ENCODE data around the gene TNFRSF1A. TPM values are rescaled to one million over a fixed set of nuclear protein-coding genes. Genes with fewer than 3 reads are reported as not detected.

TNFRSF1A gene
- total RNA-seq, 1 donor from 2014 or later = 76.0 TPM

- ATAC-seq (peak; percentile 1), DNase-seq (ENCODE audit: low spot score) (no peak)
Measured at GRCh38 chr12:6324936-6325750, 16.7 kb downstream of the TNFRSF1A start.

- DNase-seq (ENCODE audit: low spot score) = no peak
- ATAC-seq = no peak
Measured at GRCh38 chr12:6323995-6324711, 17.7 kb downstream of the TNFRSF1A start.

- peak; percentile 63 for ATAC-seq
- DNase-seq (ENCODE audit: low spot score) = no peak
Measured at GRCh38 chr12:6323340-6323994, 18.4 kb downstream of the TNFRSF1A start.

GRCh38 chr12:6322969-6323339 is 18.9 kb downstream of the TNFRSF1A start:
- ATAC-seq = no peak
- DNase-seq (ENCODE audit: low spot score) = no peak

GRCh38 chr12:6322352-6322751 is 19.5 kb downstream of the TNFRSF1A start:
- DNase-seq (ENCODE audit: low spot score) = no peak

GRCh38 chr12:6321905-6322304 is 20.0 kb downstream of the TNFRSF1A start:
- ATAC-seq (peak; percentile 47), DNase-seq (ENCODE audit: low spot score) (no peak)

More at GRCh38 chr12:6322352-6322751, 19.5 kb downstream of the TNFRSF1A start:
- peak; percentile 6 for ATAC-seq

GRCh38 chr12:6319446-6319845 is 22.4 kb downstream of the TNFRSF1A start:
- DNase-seq (ENCODE audit: low spot score) (no peak), ATAC-seq (no peak)

- DNase-seq (ENCODE audit: low spot score) = no peak
- no peak for ATAC-seq
Measured at GRCh38 chr12:6318440-6318879, 23.4 kb downstream of the TNFRSF1A start.

- ATAC-seq (no peak), DNase-seq (ENCODE audit: low spot score) (no peak)
Measured at GRCh38 chr12:6317693-6318439, 24.0 kb downstream of the TNFRSF1A start.

- ATAC-seq = no peak
- no peak for DNase-seq (ENCODE audit: low spot score)
Measured at GRCh38 chr12:6316921-6317692, 24.8 kb downstream of the TNFRSF1A start.

- ATAC-seq = no peak
- no peak for DNase-seq (ENCODE audit: low spot score)
Measured at GRCh38 chr12:6315704-6316597, 25.9 kb downstream of the TNFRSF1A start.

GRCh38 chr12:6315184-6315583 is 26.7 kb downstream of the TNFRSF1A start:
- ATAC-seq (no peak), DNase-seq (ENCODE audit: low spot score) (no peak)

GRCh38 chr12:6314776-6315175 is 27.1 kb downstream of the TNFRSF1A start:
- no peak for DNase-seq (ENCODE audit: low spot score)
- no peak for ATAC-seq

- ATAC-seq = no peak
Measured at GRCh38 chr12:6313326-6313940, 28.4 kb downstream of the TNFRSF1A start.

GRCh38 chr12:6312529-6313325 is 29.1 kb downstream of the TNFRSF1A start:
- peak; percentile 47 for ATAC-seq

More at GRCh38 chr12:6313326-6313940, 28.4 kb downstream of the TNFRSF1A start:
- DNase-seq (ENCODE audit: low spot score) = no peak

GRCh38 chr12:6311822-6312528 is 29.9 kb downstream of the TNFRSF1A start:
- ATAC-seq = no peak
- no peak for DNase-seq (ENCODE audit: low spot score)

More at GRCh38 chr12:6312529-6313325, 29.1 kb downstream of the TNFRSF1A start:
- no peak for DNase-seq (ENCODE audit: low spot score)
